ENCODE results near the gene TBX1. TPM values are rescaled to one million over a fixed set of nuclear protein-coding genes. Genes with fewer than 3 reads are reported as not detected.

TBX1 gene
- total and polyA plus RNA-seq, 2 of the 13 experiments (the other 11 are each of a cell fraction or from before 2014, with no cell fraction given), result not detected

DNA sequence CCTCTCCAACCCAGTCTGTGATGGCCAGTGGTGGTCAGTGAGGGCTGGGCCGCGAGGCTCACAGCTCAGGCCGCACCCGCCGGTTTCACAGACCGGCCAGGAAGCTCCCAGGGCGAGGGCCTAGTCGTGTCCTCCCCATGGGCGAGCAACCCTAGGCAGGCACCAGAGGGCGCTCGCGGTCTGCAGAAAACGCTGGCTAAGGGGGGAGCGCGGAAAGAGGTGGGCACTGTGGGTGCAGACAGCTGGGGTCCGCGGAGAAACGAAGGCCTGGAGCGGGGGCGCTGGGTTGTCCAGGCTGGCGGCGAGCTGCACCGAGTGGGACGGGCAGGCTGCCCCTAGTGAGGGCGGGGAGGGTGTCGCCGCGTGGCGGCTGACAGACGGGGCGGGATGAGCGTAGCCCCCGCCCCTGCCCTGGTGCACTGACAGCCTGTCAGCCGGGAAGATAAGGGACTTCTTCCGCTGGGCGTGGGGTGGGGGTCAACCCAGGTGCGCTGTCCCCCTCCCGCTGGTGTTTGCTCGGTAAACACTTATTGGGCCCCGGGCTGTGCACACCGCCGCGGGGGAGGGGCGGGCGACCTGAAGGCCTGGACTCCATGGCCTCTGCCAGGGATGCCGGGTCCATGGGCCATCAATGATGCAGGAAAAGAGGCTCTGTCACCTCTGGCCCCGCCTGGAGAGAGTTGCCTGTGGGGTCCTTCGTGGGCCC lies 29.8 kb upstream of the TBX1 start (continued):
- TF ChIP-seq, protein P1, sequence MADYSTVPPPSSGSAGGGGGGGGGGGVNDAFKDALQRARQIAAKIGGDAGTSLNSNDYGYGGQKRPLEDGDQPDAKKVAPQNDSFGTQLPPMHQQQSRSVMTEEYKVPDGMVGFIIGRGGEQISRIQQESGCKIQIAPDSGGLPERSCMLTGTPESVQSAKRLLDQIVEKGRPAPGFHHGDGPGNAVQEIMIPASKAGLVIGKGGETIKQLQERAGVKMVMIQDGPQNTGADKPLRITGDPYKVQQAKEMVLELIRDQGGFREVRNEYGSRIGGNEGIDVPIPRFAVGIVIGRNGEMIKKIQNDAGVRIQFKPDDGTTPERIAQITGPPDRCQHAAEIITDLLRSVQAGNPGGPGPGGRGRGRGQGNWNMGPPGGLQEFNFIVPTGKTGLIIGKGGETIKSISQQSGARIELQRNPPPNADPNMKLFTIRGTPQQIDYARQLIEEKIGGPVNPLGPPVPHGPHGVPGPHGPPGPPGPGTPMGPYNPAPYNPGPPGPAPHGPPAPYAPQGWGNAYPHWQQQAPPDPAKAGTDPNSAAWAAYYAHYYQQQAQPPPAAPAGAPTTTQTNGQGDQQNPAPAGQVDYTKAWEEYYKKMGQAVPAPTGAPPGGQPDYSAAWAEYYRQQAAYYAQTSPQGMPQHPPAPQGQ (CRISPR knock-in tag; IDR thresholded peaks at IDR 0.05; ENCODE audit: borderline replicate concordance), result 0 out of 2 replicates have a peak, but pooled peaks have one; percentile 55
- TF ChIP-seq ZNF20 (CRISPR knock-in tag; IDR thresholded peaks at IDR 0.05) (no peak), KDM6A (CRISPR knock-in tag; IDR thresholded peaks at IDR 0.05; ENCODE audit: low read depth) (0 out of 2 replicates have a peak, but pooled peaks have one; percentile 32), PRDM10 (CRISPR knock-in tag; IDR thresholded peaks at IDR 0.05; ENCODE audit: low read depth) (no peak; the same call in 1 of the 2 replicates), ETV6 (CRISPR knock-in tag; conservative IDR thresholded peaks at IDR 0.05) (no peak; the same call in 1 of the 2 replicates), ZFP41 (CRISPR knock-in tag; IDR thresholded peaks at IDR 0.05; ENCODE audit: borderline replicate concordance) (no peak), KDM5B (CRISPR knock-in tag; IDR thresholded peaks at IDR 0.05; ENCODE audit: borderline replicate concordance) (peak; percentile 66; the same call in 1 of the 2 replicates), ZNF235 (CRISPR knock-in tag; IDR thresholded peaks at IDR 0.05; ENCODE audit: borderline replicate concordance) (no peak), ZNF331 (CRISPR knock-in tag; IDR thresholded peaks at IDR 0.05) (peak; percentile 62), SOX6 (IDR thresholded peaks at IDR 0.05) (no peak), SOX6 (CRISPR knock-in tag; IDR thresholded peaks at IDR 0.05) (peak; percentile 92), ZZZ3 (CRISPR knock-in tag; IDR thresholded peaks at IDR 0.05; ENCODE audit: borderline replicate concordance) (peak; percentile 59; the same call in 1 of the 2 replicates), ATF7 (IDR thresholded peaks at IDR 0.05) (no peak), ATF7 (CRISPR knock-in tag; IDR thresholded peaks at IDR 0.05) (no peak), ZNF382 (CRISPR knock-in tag; IDR thresholded peaks at IDR 0.05; ENCODE audit: borderline replicate concordance) (no peak), ZNF282 (IDR thresholded peaks at IDR 0.05; ENCODE audit: partially characterized antibody) (no peak), ZNF781 (CRISPR knock-in tag; IDR thresholded peaks at IDR 0.05; ENCODE audit: borderline replicate concordance, not compliant biosample characterization) (peak; percentile 30), ESRRA (CRISPR knock-in tag; IDR thresholded peaks at IDR 0.05; ENCODE audit: low read depth) (0 out of 2 replicates have a peak, but pooled peaks have one; percentile 31), EZH2 (conservative IDR thresholded peaks at IDR 0.05; ENCODE audit: low read depth, low read length) (no peak), NRL (CRISPR knock-in tag; IDR thresholded peaks at IDR 0.05; ENCODE audit: borderline replicate concordance) (peak; percentile 91; the same call in 1 of the 2 replicates), ZNF740 (CRISPR knock-in tag; IDR thresholded peaks at IDR 0.05) (no peak)
- TF ChIP-seq, protein P2, sequence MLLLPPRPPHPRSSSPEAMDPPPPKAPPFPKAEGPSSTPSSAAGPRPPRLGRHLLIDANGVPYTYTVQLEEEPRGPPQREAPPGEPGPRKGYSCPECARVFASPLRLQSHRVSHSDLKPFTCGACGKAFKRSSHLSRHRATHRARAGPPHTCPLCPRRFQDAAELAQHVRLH (CRISPR knock-in tag; IDR thresholded peaks at IDR 0.05; ENCODE audit: borderline replicate concordance, low read depth), result peak; percentile 74; the same call in 1 of the 2 replicates
- TF ChIP-seq, protein P3, sequence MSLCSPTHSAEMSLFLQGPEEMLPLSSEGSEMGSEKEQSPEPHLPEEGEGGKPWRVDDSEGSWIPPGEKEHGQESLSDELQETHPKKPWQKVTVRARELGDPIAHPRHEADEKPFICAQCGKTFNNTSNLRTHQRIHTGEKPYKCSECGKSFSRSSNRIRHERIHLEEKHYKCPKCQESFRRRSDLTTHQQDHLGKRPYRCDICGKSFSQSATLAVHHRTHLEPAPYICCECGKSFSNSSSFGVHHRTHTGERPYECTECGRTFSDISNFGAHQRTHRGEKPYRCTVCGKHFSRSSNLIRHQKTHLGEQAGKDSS (CRISPR knock-in tag; IDR thresholded peaks at IDR 0.05; ENCODE audit: borderline replicate concordance, low read depth), result peak; percentile 24; the same call in 1 of the 2 replicates
